Activated naive CD8-positive, alpha-beta T cell treated with anti-CD3 and anti-CD28 coated beads, Interleukin-2, amount 50 U/mL, for 16 hours (primary cell): Measurements from ENCODE around the gene KIAA1671.

ENCODE experiments used
- DNase-seq: peaks from one replicate; pipeline ENCODE4 v3.0.0-alpha.2; 2020; ENCODE audit warnings: low read depth, low spot score

The KIAA1671 gene

DNA sequence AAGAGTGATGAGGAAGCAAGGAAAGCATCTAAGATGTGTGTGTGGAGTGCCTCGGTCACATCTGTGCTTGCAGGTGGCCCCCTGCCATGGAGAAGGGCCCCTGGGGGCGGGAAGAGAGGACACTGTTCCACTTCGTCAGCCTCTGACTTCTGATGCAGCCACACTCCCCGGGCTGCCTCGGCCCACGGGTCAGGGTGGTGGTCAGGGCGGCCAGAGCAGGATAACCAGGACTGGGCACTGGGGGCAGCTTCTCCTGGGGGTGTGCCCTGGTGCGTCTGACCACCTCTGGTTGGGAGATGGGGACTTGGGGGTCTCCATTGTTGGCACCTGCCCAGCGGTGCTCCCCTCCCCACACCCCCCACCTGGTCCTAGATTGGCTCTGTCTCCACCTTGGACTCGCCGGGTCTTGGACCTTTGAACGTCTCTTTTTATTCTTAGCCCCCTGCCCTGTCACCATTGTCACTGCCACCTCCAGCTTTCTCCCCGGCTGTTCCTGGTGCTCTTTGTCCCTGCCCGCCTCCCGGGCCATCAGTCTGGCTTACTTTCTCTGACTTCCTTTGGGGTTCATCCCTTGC lies 114.4 kb downstream of the KIAA1671 start:
- no peak for DNase-seq

DNA sequence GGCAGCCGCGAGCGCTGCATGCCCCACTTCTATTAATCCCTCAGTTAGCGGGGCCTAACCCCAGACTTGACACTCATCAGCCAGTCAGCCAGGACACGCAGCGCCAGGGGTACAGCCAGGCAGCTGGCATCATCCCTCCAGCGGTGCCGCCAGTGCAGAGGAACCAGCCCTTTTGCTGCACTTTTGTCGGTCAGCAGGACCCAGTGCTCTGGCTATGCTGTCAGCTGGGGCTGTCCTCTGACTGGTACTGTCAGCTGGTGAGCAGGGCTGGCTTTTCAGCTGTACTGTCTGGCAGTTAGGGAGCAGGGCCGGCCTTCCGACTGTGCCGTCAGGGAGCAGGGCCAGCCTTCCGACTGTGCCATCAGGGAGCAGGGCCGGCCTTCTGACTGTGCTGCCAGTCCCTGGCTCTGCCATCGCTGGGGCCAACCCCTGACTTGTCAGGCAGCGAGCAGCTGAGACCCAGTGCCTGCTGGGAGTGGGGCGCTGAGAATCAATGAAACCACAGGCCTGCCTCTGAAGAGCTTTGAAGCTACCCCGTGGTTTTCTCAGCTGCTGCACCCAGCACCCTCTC lies 115.4 kb downstream of the KIAA1671 start:
- DNase-seq = peak; percentile 26

DNA sequence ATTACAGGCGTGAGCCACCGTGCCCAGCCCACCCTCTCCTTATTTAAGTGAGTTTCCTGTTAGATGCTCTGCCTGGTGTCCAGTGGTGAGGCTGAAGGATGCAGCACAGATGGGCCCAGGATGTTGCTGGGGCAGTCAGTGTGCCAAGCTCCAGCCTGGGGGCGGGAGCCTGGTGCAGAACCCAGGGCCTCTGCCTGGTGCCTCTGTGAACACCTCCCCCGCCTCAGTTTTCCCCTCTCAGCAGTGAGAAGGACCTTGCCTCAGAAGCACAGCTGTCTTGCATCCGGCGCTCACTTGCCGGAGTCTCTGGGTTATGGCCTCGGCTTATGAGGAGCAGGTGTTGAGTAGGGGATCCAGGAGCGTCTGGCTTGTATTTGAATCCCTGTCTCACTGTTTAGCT lies 116.2 kb downstream of the KIAA1671 start:
- no peak for DNase-seq

DNA sequence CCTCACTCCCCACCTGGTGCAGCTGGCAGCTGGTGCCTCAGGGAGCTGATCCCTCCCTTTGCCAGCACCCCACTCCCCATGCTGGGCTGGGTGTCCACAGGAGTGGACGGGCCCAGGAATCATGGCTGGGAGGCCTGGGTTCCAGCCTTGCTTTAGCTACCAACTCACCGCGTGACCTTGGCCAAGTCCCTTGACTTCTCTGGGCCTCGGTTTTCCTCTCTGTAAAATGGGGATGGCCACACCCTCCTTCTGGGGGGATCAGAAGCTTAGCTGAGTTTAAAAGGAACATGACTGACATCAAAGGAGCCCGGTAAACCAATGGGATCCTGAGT lies 116.9 kb downstream of the KIAA1671 start:
- no peak for DNase-seq

DNA sequence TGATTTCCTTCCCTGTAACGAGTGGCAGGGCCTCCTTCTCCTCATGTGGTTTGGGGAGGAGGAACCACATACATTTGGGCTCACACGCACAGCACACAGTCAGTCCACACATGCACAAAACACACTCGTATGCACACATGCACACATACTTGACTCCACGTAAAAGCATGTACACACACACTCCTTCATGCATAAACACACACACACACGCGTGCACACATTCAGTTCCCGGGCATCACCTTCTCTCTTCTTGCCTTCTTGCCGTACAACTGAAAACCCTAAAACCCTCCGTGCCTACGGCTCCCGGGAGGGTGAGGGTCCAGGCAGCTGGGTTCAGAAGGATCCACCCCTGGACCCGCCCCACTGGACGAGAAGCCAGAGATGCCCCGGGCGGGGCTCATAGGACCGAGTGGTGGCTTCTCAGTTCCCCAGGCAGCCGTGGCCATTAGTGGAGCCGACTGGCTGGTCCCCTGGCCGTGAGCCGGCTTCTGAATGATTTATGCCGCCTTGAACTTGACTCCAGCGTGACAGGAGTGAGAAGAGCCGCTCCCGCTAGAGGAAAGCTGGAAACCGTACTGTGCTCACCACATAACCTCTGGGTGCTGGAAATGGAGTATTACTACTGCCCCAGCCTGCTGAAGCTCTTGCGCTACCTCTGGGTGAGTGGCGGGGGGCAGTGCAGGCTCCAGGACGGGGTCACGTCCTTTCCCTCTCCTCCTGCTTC lies 117.4 kb downstream of the KIAA1671 start:
- no peak for DNase-seq

DNA sequence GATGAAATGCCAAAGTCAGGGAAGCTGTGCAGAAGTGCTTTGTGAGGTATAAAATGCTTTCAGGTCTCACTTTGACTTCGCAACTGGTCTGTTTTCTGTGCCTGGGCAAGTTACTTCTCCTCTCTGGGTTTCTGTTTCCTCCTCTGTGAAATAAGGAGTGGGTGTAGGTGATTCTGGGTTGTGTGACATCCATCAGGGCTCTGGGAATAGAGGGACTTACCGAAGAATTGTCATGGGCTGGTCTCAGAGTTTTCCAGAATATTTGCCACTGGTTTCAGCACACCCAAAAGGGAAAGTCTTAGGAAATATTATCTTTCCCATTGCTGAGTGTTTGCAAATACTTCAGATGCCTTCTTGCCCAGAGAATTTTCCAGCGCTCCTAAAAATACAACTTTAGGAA lies 118.4 kb downstream of the KIAA1671 start:
- DNase-seq = no peak

DNA sequence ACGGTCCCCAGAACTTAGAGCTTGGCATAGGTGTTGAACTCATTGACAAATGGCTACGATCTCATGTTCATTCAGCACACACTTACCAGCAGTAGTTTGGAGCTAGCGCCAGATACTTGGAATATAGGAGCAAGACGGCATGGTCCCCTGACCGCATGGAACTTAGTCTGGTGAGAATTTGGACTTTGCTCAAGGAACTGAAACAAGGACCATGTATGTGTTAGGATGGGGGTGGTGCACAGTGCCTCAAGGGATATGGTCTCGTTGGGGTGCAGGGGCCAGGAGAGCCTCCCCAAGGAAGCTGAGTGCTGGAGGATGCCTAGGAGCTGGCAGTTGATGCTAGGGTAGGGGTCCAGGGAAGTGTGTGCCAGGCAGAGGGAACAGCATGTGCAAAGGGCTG lies 119.2 kb downstream of the KIAA1671 start:
- no peak for DNase-seq

DNA sequence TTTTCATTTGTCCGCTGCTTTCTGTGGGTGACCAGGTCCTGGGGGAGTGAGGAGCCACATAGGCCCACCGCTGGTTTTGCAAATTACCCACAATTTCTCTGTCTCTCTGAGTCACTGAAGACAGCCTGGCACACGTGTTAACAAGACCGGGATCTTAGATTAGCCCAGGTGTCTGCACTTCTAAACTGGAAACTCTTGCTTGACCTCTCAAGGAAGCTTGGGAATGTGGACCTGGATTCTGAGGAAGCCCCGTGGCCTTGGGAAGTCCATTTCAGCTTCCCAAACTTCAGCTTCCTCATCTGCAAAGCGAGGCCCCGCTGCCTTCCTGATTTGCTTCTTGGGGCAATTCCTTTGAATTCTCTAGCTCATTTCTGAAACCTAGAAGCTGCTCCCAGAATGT lies 119.9 kb downstream of the KIAA1671 start:
- DNase-seq = no peak

DNA sequence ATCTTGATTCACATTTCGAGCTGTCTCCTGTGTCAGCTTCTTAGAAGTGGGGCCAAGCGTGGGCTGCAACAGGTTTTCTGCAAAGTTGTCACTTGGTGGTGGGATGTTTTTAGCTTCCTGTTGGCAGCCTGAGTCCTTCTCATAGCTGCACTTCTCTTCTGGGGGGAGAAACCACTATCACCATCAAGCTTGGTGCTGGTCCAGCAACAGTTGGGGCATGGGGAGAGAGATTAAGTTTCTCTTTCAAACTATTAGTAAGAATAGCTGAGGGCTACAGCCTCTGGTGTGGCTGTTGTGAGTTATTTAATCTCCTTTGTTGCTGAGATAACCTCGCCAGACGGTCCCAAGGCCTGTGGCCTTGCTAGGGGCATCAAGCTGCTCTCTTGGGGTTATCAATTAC lies 123.8 kb downstream of the KIAA1671 start:
- DNase-seq = peak; percentile 54

DNA sequence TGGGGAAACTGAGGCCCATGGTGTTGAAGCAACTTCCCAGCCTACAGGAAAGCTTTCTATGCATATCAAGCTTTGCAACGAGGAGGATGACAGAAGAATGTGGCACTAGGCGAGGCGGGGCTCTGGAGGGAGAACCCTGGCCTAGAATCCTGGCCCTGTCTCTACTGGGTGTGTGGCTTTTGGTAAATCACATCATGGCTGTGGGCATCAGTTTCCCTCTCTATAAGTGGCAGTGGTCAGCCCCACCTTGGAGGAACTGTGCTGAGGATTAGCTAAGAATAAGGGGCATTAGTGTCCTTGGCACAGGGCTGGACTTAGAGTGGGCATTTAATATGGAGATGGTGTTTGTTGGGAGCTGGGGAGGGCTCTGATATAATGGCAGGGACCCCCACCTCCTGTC lies 124.5 kb downstream of the KIAA1671 start:
- DNase-seq = no peak

DNA sequence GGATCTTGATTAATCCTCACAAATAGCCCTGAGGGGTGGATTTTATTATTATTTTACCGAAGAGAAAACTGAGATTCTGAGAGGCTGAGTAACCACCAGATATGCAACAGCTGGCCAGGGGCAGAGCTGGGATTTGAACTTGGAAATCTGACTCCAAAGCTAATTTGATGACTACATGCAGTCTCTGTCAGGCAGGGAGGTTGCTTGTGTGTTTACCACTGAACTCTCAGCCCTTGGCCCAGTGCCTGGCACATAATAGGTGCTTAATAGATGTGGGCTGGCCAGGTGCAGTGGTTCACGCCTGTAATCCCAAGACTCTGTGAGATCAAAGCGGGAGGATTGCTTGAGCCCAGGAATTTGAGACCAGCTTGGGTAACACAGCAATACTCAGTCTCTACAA lies 125.4 kb downstream of the KIAA1671 start:
- no peak for DNase-seq

DNA sequence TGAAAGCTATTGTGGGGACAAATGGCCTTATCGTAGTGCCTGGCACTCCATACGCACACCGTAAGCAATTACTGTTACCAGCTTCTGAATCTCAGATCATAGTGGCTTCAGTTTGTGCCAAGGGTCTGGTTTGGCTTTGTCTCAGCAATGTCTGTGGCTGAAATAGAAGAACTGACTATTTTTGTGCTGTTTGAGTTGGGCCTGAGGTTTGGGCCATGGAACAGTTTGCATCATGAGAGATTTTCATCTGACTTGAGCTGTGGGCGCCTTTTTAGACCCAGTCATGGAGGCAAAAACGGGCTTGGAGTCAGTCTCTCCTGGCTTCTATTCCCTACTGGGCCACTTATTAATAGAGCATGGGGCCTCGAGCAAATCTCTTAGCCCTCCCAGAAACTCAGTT lies 126.1 kb downstream of the KIAA1671 start:
- no peak for DNase-seq

DNA sequence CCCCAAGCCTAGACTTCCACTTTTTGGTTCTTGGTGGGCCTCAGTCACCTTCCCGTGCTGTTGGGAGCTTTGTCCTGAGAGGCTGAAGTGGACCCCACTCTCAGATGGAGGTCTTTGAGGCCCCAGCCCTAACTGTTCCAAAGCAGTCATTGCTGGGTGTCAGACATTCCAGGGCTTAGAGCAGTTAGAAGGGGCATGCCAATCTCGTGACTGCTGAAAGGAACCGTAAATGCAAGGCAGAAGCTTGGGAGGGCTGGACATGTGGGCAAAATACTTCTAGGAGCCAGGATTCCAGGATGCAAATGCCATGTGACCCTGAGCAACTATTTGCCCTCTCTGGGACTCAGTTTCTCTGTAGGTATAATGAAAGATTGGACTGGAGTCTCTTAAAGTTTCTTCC lies 128.3 kb downstream of the KIAA1671 start:
- DNase-seq = no peak

DNA sequence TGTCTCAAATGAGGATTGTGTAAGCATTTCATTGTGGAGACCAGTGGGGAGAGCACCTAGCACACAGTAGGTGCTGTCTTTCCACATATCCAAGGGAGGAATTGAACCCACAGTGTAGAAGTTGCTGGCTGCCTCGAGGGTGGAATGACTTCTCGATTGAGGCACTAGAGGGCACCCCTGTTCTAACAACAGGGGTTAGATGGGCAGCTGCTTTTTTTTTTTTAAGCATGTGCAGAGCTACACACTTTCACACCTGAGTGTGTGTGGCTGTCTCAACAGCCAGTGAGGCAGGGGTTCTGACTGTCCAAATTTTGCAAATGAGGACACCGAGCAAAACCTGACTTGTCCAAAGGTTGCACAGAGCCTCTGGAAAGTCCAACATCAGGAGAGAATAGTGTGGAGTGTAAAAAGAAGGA lies 128.9 kb downstream of the KIAA1671 start:
- no peak for DNase-seq

DNA sequence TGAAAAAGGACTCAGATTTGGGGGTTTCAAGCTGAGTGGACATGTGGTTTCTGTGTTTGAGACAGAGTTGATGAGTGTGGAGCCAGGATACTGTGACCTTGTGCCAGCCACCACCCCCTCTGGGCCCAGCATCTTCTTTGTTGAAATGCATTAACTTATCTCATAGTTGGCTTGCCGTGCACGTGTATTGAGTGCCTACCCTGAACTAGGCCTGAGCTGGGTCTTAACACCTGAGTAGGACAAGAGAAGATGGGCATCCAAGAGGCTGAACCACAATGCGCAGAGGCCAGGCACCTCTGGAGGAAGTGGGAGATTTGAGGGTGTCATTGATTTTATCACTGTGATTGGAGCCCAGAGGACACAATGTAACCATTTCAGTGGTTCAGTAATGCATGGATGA lies 129.6 kb downstream of the KIAA1671 start:
- DNase-seq = no peak

DNA sequence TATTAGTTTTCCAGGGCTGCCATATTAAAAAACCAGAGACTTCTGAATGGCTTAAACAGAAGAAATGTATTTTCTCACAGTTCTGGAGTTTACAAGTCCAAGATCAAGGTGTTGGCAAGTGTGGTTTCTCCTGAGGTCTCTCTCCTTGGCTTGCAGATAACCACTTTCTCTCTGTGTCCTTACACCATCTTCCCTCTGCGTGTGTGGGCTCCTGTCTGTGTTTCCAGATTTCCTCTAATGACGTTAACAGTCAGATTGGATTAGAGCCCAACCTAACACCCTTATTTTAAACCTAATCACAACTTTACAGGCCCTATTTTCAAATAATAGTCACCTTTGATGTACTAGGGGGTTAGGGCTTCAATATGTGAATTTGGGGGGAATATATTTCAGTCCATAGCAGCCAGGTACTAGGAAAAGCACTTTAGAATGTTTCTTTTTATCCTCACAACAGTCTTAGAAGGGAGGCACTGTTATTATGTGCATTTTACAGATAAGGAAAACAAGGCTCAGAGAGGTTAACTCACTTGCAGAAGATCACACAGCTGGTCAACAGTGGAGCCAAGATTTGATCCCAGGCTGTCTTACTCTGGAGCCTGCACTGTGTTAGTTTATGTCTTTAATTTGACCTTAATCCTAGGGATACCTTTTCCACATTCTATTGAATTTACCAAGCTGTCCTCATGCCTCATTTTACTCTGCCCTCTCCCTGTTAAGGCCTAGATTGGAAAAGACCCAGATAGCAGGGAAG lies 130.7 kb downstream of the KIAA1671 start:
- DNase-seq = no peak

DNA sequence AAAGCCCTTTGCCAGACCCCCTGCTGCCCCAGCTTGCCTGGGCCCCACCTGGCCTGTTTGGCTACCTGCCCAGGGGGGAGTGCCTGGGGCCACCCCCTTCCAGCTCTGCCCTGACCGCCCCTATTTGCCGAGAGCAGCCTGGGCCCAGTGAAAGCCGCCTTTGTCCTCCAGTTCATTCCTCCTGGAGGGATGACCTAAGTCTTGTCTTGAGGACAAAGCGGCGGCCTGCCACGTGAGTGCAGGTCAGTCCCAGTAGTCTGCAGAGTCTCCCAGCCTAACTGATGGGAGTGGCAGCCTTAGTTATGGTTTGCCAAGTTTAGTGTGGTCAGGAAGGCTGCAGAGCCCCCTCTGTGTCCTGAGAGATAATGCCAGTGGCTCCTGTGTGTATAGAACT lies 131.3 kb downstream of the KIAA1671 start:
- no peak for DNase-seq

DNA sequence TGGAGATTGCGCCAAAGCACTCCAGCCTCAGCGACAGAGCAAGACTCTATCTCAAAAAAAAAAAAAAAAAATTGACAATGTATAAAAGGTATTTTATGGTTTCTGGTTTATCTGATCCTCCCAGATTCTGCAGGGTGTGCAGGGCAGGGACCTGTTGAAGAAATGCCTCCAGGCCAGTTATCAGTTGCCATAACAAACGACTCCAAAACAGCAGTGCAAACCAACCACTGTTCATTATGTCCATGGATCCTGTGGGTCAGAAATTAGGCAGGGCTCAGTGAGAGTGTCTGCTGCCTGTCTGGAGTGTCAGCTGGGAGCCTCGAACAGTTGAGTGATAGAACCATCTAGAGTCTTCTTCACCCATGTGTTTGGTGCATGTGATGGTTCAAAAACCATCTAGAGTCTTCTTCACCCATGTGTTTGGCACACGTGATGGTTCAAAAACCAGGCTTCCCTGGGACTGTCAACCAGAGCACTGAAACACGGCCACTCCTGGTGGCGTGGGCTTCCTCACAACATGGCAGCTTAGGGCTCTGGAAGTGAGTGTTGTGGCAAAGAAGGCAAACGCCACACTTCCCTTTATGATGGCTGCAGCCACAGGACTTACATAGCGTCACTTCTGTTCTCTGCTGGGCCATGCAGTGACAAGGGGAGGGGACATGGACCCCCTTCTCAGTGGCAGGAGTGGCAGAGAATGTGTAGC lies 132.0 kb downstream of the KIAA1671 start:
- no peak for DNase-seq

DNA sequence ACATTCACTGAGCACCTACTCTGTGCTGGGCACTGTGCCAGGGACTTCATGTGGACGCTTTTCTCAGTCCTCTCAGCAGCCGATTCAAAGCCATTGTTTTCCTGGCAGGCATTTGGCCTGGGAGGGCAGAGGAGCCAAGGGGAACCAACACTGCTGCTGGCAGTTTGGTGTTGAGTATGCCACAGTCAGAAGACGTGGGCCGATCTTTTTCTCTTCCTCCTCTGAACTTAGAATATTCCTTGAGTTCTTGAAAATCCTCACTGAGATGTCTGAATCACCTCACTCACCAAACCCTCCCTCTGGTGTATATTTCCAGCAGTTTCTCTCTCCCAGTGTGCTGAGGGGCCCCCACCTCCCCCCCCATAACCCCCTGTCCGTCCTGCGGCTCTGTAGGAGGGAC lies 132.6 kb downstream of the KIAA1671 start:
- no peak for DNase-seq

DNA sequence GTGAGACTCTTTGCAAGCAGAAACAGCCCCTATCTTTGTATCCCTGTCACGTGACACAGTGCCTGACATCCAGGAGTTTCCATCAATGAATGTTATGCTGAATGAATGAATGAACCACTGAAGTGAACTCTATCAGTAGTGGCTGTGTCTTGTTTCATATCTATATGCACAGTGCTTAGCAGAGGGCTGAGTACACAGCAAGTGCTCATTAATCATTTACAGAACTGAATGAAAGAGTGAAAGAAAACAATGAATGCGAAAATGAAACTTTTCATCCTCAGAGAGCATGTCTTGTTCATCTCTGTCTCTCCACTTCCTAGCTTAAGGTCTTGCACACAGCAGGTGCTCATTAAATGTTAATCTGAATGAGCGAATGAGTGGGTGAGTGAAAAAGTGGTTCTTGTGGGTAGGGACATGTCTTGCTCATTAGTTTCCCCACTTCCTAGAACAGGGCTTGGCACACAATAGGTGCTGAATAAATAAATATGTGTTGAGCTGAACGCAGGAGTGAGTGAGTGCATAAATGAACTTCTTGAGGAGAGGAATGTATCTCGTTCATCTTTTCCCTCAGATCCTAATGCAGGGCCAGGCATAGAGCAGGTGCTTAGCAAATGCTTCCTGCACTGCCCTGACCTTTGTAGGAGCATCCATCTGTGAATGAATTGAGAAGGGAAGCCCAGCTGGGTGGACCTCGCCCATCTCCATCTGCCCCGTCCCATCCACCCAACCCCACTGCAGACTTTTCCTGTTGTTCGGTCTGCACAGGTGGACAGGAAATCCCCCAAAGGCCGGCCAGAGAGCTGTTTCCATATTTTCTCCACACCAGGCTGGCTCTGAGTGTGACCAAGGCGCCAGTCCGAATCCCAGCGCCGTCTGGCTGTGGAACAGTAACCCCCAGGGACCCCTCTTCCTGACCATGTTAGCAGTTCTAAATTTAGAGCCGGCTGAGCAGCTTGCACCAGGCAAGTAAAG lies 133.7 kb downstream of the KIAA1671 start:
- no peak for DNase-seq

DNA sequence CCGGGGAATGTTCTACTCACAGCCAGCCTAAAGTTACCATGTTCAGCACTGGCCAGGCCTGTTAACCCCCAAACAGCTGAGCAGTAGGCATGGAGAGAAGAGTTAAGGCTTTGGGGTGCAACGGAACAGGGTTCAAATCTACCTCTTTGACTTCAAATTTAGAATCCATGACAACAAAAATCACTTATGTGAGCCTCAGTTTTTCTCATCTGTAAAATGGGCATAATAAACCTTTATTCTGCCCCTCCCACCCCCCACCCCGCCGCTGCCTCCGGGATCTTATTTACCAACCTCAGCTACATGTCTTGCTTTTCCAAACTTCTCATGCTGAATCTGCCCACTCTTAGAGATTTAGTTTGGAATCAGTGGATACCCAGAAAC lies 134.4 kb downstream of the KIAA1671 start:
- DNase-seq = no peak
